PFSK-1 (cell line): Measurements from ENCODE around the gene MTHFD2L.

Source experiments
- POLR2AphosphoS5 ChIP-seq: IDR thresholded peaks from 2 replicates; pipeline ENCODE4 v1.6.1; 2012; ENCODE audit warnings: low read depth, mild to moderate bottlenecking, control low read depth, low read length, moderate library complexity
- SIN3A ChIP-seq: IDR thresholded peaks from 2 replicates; pipeline ENCODE4 v1.6.1; 2012; ENCODE audit warnings: mild to moderate bottlenecking, low read length, moderate library complexity, borderline replicate concordance; ENCODE audit not compliant: insufficient read depth

- TF ChIP-seq POLR2AphosphoS5, result no peak
- TF ChIP-seq SIN3A, result no peak
Measured at GRCh38 chr4:74331252-74331651, 173.3 kb downstream of the MTHFD2L start.
